Activated T-helper 17 cell treated with anti-CD3 and anti-CD28 coated beads, Interleukin-2, amount 50 U/mL, for 72 hours (primary cell): ENCODE measurements around the gene SLC25A15. TPM values are rescaled to one million over a fixed set of nuclear protein-coding genes. Genes with fewer than 3 reads are reported as not detected.
"Not testable (repeated sequence)": the region's sequence is repeated elsewhere in the genome, so short reads cannot be mapped to it uniquely, and the experiment has no call there.

ENCODE experiments used
- ATAC-seq: fragments of 150-1000 bp; cut with Tn5 transposase; replicated peaks from 2 replicates; pipeline ENCODE4 v1.10.0; 2021; ENCODE audit warnings: mild to moderate bottlenecking, moderate library complexity
- H3K27ac Mint-ChIP-seq: one replicate; pipeline ENCODE4 v1.8.0; 2022; ENCODE audit warnings: mixed read lengths
- H3K27me3 Mint-ChIP-seq: one replicate; pipeline ENCODE4 v1.8.0; 2022; ENCODE audit warnings: mixed read lengths
- H3K36me3 Mint-ChIP-seq: one replicate; pipeline ENCODE4 v1.8.0; 2022; ENCODE audit warnings: low read depth, mild to moderate bottlenecking, mixed read lengths
- H3K4me1 Mint-ChIP-seq: one replicate; pipeline ENCODE4 v1.8.0; 2022; ENCODE audit warnings: mixed read lengths
- H3K4me3 Mint-ChIP-seq: one replicate; pipeline ENCODE4 v1.8.0; 2022; ENCODE audit warnings: mild to moderate bottlenecking, mixed read lengths
- H3K9me3 Mint-ChIP-seq: one replicate; pipeline ENCODE4 v1.8.0; 2022; ENCODE audit warnings: mixed read lengths
- total RNA-seq, 2 donors: library from RNA; stranded (reverse); gene quantifications; one replicate each; pipeline ENCODE4 v1.2.3, GENCODE V29; 2022

Gene SLC25A15
- total RNA-seq, 2 donors from 2014 or later = 12.9 to 21.4 TPM

GRCh38 chr13:40813667-40814454, 24.4 kb downstream of the SLC25A15 start:
- H3K27ac Mint-ChIP-seq = no peak overlapping the region
- no peaks in the 10 kb centered on the region for H3K4me1 Mint-ChIP-seq
- no peaks in the 10 kb centered on the region for H3K27me3 Mint-ChIP-seq
- H3K9me3 Mint-ChIP-seq = peaks cover 3% of the 10 kb centered on the region
- peak; percentile 52 for ATAC-seq
- peaks cover 34% of the 10 kb centered on the region for H3K36me3 Mint-ChIP-seq
- H3K4me3 Mint-ChIP-seq = no peak overlapping the region

- no peak overlapping the region for H3K27ac Mint-ChIP-seq
- no peak for ATAC-seq
- H3K36me3 Mint-ChIP-seq = peaks cover 24% of the 10 kb centered on the region
- H3K4me3 Mint-ChIP-seq = no peak overlapping the region
- no peaks in the 10 kb centered on the region for H3K27me3 Mint-ChIP-seq
- H3K4me1 Mint-ChIP-seq = no peaks in the 10 kb centered on the region
- peaks cover 3% of the 10 kb centered on the region for H3K9me3 Mint-ChIP-seq
These were observed 25.4 kb downstream of the SLC25A15 start for GRCh38 chr13:40814803-40815202.

- Mint-ChIP-seq H3K36me3 (no peaks in the 10 kb centered on the region), H3K27ac (no peak overlapping the region), H3K4me3 (no peak overlapping the region), H3K27me3 (no peaks in the 10 kb centered on the region), H3K9me3 (peaks cover 3% of the 10 kb centered on the region), H3K4me1 (peaks cover 4% of the 10 kb centered on the region)
- no peak for ATAC-seq
These were observed 29.5 kb downstream of the SLC25A15 start for GRCh38 chr13:40818926-40819325.

- peaks cover 4% of the 10 kb centered on the region for H3K4me1 Mint-ChIP-seq
- H3K4me3 Mint-ChIP-seq = no peak overlapping the region
- no peak overlapping the region for H3K27ac Mint-ChIP-seq
- H3K27me3 Mint-ChIP-seq = no peaks in the 10 kb centered on the region
- H3K36me3 Mint-ChIP-seq = no peaks in the 10 kb centered on the region
- ATAC-seq = peak; percentile 62
- peaks cover 3% of the 10 kb centered on the region for H3K9me3 Mint-ChIP-seq
These were observed 30.4 kb downstream of the SLC25A15 start for GRCh38 chr13:40819797-40820315.

- H3K4me1 Mint-ChIP-seq, ATAC-seq, H3K4me3 Mint-ChIP-seq, H3K27me3 Mint-ChIP-seq, H3K27ac Mint-ChIP-seq, H3K9me3 Mint-ChIP-seq, H3K36me3 Mint-ChIP-seq: not testable (repeated sequence)
These were observed 50.3 kb downstream of the SLC25A15 start for GRCh38 chr13:40839725-40840124.

- H3K27ac Mint-ChIP-seq, H3K4me1 Mint-ChIP-seq, H3K4me3 Mint-ChIP-seq, H3K36me3 Mint-ChIP-seq, H3K27me3 Mint-ChIP-seq, H3K9me3 Mint-ChIP-seq, ATAC-seq: not testable (repeated sequence)
These were observed 51.5 kb downstream of the SLC25A15 start for GRCh38 chr13:40840955-40841354.

Other genes starting within 250 kb of the SLC25A15 start
- gene FOXO1, start 123.0 kb upstream of the SLC25A15 start, total RNA-seq = 10 to 100 TPM; 32.0 to 48.9 TPM
- gene MRPS31, start 18.4 kb upstream of the SLC25A15 start, total RNA-seq = 10 to 100 TPM; 39.8 to 41.8 TPM
- gene ELF1, start 229.7 kb downstream of the SLC25A15 start, total RNA-seq = 10 to 100 TPM; 76.0 to 80.1 TPM